ENCODE measurements around the gene ENTR1. TPM values are rescaled to one million over a fixed set of nuclear protein-coding genes. Genes with fewer than 3 reads are reported as not detected.

The ENTR1 gene
- polyA plus RNA-seq, 6 donors from 2014 or later = 6.4 to 15.8 (median 14.4) TPM

DNA sequence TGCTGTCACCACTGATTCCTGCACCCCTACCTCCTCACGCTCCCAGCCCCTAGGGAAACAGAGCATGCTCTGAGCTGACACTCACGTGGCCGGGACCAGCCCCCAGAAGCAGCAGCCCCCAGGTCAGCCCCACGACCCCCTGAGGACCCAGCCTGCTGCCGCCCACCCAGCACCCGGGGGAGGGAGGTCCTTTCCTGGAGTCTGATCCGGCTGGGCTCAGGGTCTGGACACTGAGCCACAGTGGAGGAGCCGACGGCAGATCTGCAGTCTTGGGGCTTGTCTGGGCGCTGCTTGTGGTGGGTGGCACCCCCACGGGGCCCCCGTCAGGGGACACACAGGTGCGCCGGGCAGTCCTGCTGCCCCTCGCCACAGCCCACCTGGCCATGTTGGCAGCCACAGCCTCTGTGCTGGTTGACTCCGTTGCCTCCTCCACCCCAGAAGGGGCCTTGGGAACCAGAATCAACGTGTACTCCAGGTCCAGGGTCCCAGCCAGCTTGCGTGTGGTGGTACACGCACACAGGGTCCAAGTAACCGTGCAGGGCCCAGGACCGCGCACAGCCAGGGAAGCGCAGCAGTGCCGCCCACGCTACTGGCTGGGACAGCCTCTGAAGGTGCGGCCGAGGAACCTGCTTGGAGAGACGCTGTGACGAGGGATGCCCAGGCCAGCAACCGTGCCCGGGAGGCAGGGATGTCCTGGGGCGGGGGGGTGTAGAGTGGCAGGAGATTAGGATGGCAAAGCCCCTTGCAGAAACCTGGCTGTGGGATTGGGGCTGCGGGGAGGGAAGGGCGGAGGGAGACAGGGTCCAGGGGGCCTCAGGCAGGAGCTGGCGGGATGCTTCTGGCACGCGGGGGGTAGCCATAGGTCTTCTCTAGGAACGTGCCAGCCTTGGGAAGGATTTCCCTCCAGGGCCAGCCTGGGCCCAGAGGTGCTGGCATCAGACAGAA, 50.4 kb downstream of the ENTR1 start:
- DNase-seq = no peak
- Mint-ChIP-seq H3K27me3 (no peaks in the 10 kb centered on the region), H3K9me3 (no peaks in the 10 kb centered on the region), H3K36me3 (no peaks in the 10 kb centered on the region), H3K27ac (peak overlapping the region in 1 of 6 donors; percentile 15), H3K4me1 (peaks cover 3 to 10% (median 4%) of the 10 kb centered on the region in 3 donors), H3K4me3 (peak overlapping the region in 4 of 8 donors; percentile 6 to 73 (median 49))
- ATAC-seq (ENCODE audit: low read depth in 2 of 2) = no peak

DNA sequence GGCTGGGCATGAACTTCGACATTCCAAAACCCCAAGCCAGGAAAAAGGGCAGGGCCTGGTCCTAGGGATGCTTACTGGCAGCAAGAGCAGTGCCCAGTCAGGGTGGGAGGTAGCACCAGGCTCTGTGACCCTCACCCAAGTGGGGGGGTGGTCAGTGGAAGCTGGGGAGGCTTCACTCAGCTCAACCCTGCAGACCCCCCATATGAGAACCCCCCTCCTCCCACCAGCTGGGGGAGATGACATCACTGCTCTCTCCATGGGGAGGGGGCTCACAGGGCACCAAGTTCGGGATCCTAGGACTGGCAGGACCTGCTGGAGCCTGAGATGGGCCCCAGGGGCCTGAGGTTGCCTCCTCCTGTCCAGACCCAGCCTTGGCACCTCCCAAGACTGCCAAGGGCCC, 51.5 kb downstream of the ENTR1 start:
- Mint-ChIP-seq H3K4me1 (peaks cover 3 to 10% (median 4%) of the 10 kb centered on the region in 3 donors), H3K36me3 (no peaks in the 10 kb centered on the region), H3K9me3 (no peaks in the 10 kb centered on the region), H3K4me3 (no peak overlapping the region), H3K27ac (no peak overlapping the region), H3K27me3 (no peaks in the 10 kb centered on the region)
- ATAC-seq (ENCODE audit: low read depth in 2 of 2) (no peak), DNase-seq (no peak)

DNA sequence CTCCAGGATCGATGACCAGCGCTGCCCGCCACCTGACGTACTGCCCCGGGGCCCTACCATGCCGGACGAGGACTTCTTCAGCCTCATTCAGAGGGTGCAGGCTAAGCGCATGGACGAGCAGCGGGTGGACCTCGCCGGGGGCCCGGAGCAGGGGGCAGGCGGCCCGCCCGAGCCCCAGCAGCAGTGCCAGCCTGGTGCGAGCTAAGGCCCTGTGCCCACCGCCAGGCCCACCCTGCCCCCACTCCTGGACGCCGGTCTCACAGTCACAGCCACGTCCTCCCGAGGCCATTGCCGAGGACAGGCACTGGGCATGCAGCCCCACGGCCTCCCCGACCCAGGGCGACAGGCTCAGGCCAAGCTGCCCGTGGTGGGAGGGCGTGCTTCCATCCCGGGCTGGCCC, 52.4 kb downstream of the ENTR1 start:
- Mint-ChIP-seq H3K4me3 (peak overlapping the region in 1 of 8 donors; percentile 33), H3K27me3 (no peaks in the 10 kb centered on the region)

DNA sequence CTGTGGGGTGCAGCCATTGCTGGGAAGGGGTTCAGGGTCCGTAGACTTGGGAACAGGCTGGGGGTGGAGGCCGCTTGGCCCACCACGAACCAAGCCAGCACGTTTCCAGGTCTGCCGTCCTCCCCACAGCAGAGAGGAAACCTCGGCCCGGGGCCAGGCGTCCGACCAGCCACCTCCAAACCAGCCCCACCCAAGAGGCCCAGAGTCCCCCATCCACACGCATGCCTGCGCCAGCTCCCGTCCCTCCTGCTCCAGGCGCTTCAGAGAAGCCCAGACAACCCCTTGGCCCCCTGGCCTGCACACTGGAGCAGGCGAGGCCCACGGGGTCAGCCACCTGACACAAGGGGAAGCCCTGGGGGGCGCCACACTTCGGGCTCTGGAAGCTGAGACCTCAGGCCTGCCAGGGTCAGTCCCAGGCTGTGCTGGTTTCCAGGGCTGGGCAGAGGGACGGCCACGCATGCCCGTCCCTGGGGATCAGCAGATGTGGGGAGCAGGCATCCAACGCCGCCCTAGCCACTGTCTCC, 53.1 kb downstream of the ENTR1 start:
- Mint-ChIP-seq H3K27ac (no peak overlapping the region), H3K4me3 (no peak overlapping the region)
- no peak for ATAC-seq (ENCODE audit: low read depth in 2 of 2)

More for the DNA sequence above, 52.4 kb downstream of the ENTR1 start:
- Mint-ChIP-seq H3K36me3 (no peaks in the 10 kb centered on the region), H3K4me1 (peaks cover 3 to 9% (median 4%) of the 10 kb centered on the region in 3 donors), H3K9me3 (no peaks in the 10 kb centered on the region), H3K27ac (no peak overlapping the region)
- ATAC-seq (ENCODE audit: low read depth in 2 of 2) = no peak
- no peak for DNase-seq

DNA sequence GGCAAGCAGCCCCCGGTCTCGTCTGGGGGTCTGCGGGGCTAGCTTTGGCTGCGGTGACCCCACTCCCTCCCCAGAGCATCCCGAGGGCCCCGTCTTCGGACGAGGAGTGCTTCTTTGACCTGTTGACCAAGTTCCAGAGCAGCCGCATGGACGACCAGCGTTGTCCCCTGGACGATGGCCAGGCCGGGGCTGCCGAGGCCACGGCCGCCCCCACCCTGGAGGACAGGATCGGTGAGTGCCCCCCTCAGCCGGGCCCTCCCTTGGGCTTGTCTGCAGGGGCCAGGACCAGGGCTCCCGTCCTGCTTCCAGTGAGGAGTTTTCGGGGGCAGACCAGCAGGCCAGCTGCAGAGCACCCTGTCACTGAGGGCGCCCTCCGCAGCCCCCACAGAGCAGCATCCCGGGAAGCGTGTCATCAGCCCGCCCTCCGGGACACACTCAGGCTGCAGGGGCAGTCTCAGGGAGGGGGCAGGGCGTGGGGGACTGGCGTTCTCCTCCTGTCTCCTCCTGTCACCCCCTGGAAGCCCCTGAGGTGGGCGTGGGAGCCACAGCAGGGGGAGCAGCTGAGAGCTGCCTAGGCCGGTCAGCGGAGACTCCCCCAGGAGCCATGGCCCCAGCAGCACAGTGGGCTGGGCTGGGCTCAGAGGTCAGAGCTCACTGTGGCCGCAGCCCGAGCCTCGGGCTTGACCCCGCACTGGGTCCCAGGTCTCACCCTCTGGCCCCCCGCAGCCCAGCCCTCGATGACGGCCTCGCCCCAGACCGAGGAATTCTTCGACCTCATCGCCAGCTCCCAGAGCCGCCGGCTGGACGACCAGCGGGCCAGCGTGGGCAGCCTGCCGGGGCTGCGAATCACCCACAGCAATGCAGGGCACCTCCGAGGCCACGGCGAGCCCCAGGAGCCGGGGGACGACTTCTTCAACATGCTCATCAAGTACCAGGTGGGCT, 54.5 kb downstream of the ENTR1 start:
- H3K27me3 Mint-ChIP-seq = no peaks in the 10 kb centered on the region
- no peaks in the 10 kb centered on the region for H3K4me1 Mint-ChIP-seq
- no peak overlapping the region for H3K27ac Mint-ChIP-seq
- DNase-seq (no peak), ATAC-seq (ENCODE audit: low read depth in 2 of 2) (no peak)
- no peak overlapping the region for H3K4me3 Mint-ChIP-seq
- H3K36me3 Mint-ChIP-seq = no peaks in the 10 kb centered on the region
- H3K9me3 Mint-ChIP-seq = no peaks in the 10 kb centered on the region

More for the DNA sequence above, 53.1 kb downstream of the ENTR1 start:
- no peak for DNase-seq
- Mint-ChIP-seq H3K4me1 (peaks cover 0 to 1% (median 0%) of the 10 kb centered on the region in 3 donors), H3K36me3 (no peaks in the 10 kb centered on the region), H3K9me3 (no peaks in the 10 kb centered on the region), H3K27me3 (no peaks in the 10 kb centered on the region)

DNA sequence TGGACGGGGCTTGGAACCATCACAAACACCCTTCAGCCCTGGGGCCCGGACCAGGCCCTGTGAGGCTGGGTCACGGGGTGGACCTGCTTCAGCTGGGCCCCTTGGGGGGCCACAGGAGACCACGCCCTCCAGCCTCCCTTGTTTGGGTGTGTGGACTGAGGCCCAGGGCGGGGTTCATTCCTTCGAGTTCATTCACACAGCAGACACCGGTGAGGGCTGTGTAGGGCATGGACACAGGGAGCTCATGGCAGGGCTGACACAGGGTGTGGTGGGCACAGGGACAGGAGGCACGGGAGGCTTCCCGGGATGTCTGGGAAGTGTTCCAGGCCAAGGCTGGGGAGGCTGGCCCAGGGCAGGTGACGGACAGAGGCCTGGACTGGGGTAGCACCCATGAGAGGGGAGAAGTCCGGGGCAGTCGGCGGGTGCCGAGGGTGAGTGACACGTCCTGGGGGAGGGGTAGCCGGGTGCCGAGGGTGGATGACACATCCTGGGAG, 55.8 kb downstream of the ENTR1 start:
- ATAC-seq (ENCODE audit: low read depth in 2 of 2) (no peak), DNase-seq (no peak)
- no peaks in the 10 kb centered on the region for H3K27me3 Mint-ChIP-seq
- no peak overlapping the region for H3K4me3 Mint-ChIP-seq
- H3K27ac Mint-ChIP-seq = no peak overlapping the region
- no peaks in the 10 kb centered on the region for H3K9me3 Mint-ChIP-seq
- no peaks in the 10 kb centered on the region for H3K4me1 Mint-ChIP-seq
- no peaks in the 10 kb centered on the region for H3K36me3 Mint-ChIP-seq

DNA sequence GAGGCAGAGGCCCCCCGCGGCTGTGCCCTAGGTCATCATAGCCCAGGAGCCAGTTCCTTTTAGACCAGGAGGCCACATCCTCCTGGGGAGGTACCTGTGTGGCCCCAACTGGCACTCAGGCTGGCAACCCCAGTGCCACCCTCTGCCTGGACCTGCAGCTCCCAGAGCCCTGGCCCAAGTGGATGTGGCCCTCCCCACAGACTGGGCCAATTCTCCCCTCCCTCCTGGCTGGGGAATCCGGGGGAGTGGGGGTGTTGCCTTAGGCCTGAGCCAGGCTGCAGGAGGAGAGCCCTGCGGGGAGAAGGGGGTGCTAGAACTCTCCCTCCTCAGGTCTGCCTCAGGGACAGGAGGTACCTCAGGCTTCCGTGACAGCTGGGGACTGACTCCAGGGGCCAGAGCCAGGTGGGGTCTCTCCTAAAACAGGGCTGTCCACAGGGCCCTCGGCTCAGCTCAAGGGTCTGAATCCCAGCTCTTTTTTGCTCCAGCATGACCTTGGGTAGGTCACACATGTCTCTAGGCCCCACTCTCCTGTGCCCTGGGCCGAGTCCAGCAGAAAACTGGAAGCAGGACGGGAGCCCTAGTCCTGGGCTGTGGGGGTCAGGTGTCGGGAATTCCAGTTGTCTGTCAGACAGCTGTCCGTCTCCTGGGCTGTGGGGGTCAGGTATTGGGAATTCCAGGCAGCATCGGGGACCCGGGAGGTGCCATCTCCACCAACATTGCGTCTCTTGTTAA, 56.5 kb downstream of the ENTR1 start:
- H3K4me3 Mint-ChIP-seq = no peak overlapping the region
- H3K4me1 Mint-ChIP-seq = no peaks in the 10 kb centered on the region
- DNase-seq = no peak
- no peaks in the 10 kb centered on the region for H3K36me3 Mint-ChIP-seq
- no peaks in the 10 kb centered on the region for H3K27me3 Mint-ChIP-seq
- no peak for ATAC-seq (ENCODE audit: low read depth in 2 of 2)
- no peak overlapping the region for H3K27ac Mint-ChIP-seq
- no peaks in the 10 kb centered on the region for H3K9me3 Mint-ChIP-seq

DNA sequence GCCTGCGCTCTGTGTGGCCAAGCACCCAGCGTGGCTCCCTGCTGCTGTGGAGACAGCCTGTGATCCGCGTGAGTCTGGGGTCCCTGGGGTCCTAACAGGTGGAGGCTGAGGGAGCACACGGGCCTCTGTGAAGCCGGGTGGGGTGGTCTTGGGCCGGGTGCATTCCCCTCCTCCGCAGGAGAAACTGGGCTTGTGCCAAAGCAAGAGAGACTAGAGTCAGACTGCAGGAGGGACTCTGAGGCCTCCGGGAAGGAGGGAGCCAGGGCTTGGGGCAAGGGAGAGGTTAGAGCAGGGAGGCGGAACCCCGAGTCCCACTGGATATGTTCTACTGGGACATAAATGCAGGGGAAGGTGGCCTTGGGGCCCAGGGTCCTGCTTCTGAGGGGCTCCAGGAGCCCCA, 57.3 kb downstream of the ENTR1 start:
- Mint-ChIP-seq H3K4me1 (no peaks in the 10 kb centered on the region), H3K27ac (peak overlapping the region in 1 of 6 donors; percentile 20), H3K27me3 (no peaks in the 10 kb centered on the region), H3K36me3 (no peaks in the 10 kb centered on the region), H3K4me3 (no peak overlapping the region), H3K9me3 (no peaks in the 10 kb centered on the region)
- no peak for ATAC-seq (ENCODE audit: low read depth in 2 of 2)
- no peak for DNase-seq

DNA sequence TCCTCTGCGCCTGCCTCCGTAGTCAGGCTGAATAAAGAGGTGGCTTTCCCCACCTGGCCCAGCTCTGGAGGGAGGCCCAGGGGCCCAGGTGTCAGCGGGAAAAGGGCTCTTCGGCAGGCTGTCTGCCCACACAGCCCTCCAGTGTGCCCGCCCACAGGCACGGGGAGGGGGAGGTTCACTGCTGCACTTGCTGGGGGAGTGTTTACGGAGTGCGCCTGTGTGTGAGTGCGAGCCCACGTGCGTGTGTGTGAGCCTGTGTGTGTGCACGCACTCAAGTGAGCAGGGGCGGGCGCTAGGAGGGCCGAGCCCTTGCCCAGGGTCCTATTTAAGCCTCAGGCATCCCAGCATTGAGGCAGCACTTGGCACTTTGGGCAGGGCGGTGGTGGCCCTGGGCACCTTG, 57.7 kb downstream of the ENTR1 start:
- H3K4me1 Mint-ChIP-seq = no peaks in the 10 kb centered on the region
- DNase-seq (no peak), ATAC-seq (ENCODE audit: low read depth in 2 of 2) (no peak)
- no peaks in the 10 kb centered on the region for H3K36me3 Mint-ChIP-seq
- no peak overlapping the region for H3K4me3 Mint-ChIP-seq
- H3K9me3 Mint-ChIP-seq = no peaks in the 10 kb centered on the region
- H3K27ac Mint-ChIP-seq = peak overlapping the region in 1 of 6 donors; percentile 20
- no peaks in the 10 kb centered on the region for H3K27me3 Mint-ChIP-seq

Other genes with a start within 250 kb of the ENTR1 start
- gene LHX3, start 205.5 kb downstream of the ENTR1 start, polyA plus RNA-seq (ENCODE audit: low read depth in 6 of 6) = not detected
- gene QSOX2, start 164.8 kb downstream of the ENTR1 start, polyA plus RNA-seq (ENCODE audit: low read depth in 6 of 6) = 1 to 10 TPM; 2.8 to 4.6 (median 3.7) TPM
- 1 to 10 TPM in 3 of 6 donors, under 1 TPM in 3; 0.38 to 4.3 (median 1.5) TPM for gene CCDC187, start 106.5 kb downstream of the ENTR1 start, polyA plus RNA-seq (ENCODE audit: low read depth in 6 of 6)
- 1 to 10 TPM in 2 of 6 donors, under 1 TPM in 3, not detected in 1; 0.69 to 1.6 (median 0.94) TPM for gene GPSM1, start 83.1 kb downstream of the ENTR1 start, polyA plus RNA-seq (ENCODE audit: low read depth in 6 of 6)
- 10 to 100 TPM; 42.2 to 93.0 (median 57.2) TPM for gene DNLZ, start 46.9 kb downstream of the ENTR1 start, polyA plus RNA-seq (ENCODE audit: low read depth in 6 of 6)
- under 1 TPM in 5 of 6 donors, not detected in 1; 0.16 to 0.52 (median 0.33) TPM for gene CARD9, start 36.9 kb downstream of the ENTR1 start, polyA plus RNA-seq (ENCODE audit: low read depth in 6 of 6)
- 1 to 10 TPM in 5 of 6 donors, not detected in 1; 1.1 to 2.1 (median 1.3) TPM for gene SNAPC4, start 10.4 kb downstream of the ENTR1 start, polyA plus RNA-seq (ENCODE audit: low read depth in 6 of 6)
- gene PMPCA, start within 50 bp of the ENTR1 start, polyA plus RNA-seq (ENCODE audit: low read depth in 6 of 6) = 10 to 100 TPM; 28.1 to 39.8 (median 35.1) TPM
- gene INPP5E, start 29.2 kb upstream of the ENTR1 start, polyA plus RNA-seq (ENCODE audit: low read depth in 6 of 6) = 1 to 10 TPM in 5 of 6 donors, under 1 TPM in 1; 0.61 to 6.8 (median 3.2) TPM
- gene SEC16A, start 72.4 kb upstream of the ENTR1 start, polyA plus RNA-seq (ENCODE audit: low read depth in 6 of 6) = 10 to 100 TPM; 10.3 to 35.2 (median 20.0) TPM
- 1 to 10 TPM in 5 of 6 donors, under 1 TPM in 1; 0.05 to 8.0 (median 2.4) TPM for gene NOTCH1, start 135.4 kb upstream of the ENTR1 start, polyA plus RNA-seq (ENCODE audit: low read depth in 6 of 6)

All from naive B cell (primary cell).